HG03354 (cell line): Measurements from ENCODE around the gene DEAF1.

Experiments used
- ATAC-seq: cut with Tn5 transposase; IDR thresholded peaks from one replicate; pipeline ENCODE4 v1.9.1; 2021; ENCODE audit warnings: mild to moderate bottlenecking; ENCODE audit not compliant: unreplicated experiment, poor library complexity, severe bottlenecking

DEAF1 gene

DNA sequence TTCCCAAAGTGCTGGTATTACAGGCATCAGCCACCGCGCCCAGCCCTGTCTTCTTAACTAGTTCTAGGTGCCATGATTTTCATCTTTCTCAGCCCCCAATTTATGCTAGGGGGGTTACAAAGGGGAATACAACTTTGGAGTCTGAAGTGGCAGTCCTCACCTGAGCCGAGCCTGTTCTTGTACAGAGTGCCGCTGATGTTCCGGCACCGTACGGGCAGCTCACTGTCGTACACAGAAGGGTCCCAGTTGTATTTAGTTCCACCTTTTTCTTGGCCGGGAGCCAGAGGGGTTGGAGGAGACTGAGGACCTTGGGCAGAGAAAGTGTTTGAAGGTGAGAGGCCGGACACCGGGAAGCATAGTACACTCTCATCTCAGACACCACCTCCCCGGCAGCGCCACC, 7.3 kb downstream of the DEAF1 start:
- ATAC-seq = no peak

DNA sequence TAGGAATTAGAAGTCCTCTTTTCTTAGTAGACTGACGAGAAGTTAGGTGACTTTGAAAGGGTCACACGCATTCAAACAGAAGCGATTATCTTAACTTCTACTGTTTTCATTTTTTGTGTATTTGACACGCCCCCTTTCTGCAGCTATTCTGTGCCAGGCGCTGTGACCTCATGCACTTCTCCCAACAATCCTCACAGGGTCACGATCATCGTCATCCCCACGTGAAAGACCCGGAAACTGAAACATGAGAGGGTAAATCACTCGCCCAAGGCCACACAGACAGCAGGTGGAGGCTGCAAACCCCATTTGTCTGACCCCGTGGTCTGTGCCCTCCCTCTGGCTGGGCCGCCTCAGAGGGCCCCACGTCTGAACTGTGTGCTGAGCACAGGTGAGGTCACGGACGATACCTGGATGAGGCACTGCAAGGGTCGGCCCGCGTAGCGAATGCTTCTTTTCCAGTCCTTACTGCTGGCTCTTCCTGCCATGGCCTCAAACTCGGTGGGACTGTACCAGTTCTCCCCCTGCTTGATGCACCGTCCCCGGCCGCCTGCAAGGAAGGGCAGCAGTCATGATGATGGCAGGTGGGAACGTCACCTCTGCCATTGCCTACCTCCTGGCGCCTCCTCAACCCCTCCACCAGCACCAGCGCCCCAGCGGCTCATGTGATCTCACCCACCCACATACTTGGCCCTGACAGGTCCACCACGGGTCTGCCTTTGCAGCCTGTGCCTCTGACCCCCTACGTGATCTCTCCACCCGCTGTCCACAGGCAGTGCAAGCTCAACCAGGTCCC, 8.4 kb downstream of the DEAF1 start:
- ATAC-seq = no peak

DNA sequence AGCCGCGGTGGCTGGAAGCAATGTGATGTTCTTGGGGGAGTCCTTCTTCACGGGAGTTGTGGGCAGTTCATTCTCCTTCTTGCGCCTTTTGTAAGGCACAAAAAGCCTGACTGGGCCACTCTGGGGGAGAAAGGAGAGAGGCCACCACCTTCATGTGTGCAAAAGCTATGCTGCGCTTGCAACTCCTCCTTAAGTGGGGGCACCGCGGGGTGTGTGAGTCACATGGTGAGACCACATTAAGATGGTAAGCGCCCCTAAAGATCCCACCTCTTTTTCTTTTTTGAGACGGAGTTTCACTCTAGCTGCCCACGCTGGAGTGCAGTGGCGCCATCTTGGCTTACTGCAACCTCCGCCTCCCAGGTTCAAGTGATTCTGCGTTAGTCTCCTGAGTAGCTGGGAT, 14.1 kb downstream of the DEAF1 start:
- no peak for ATAC-seq

DNA sequence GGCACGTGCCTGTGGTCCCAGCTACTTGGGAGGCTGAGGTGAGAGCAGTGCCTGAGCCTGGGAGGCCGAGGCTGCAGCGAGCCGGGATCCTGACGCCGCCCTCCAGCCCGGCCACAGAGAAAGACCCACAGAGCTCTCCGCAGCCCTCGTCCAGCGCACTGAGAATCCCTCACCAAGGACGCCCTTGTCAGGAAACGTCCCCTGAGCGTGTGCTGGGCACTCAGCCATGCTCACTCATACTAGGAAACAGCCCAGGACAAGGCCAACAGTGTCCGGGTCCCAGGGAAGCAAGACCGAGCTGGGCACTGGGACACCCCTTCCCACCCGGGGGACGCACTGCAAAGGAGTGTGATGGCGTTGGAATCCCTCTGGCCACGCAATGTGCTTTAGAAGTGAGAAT, 14.5 kb downstream of the DEAF1 start:
- no peak for ATAC-seq

- ATAC-seq = no peak
Observed at GRCh38 chr11:679271-680207, 15.5 kb downstream of the DEAF1 start.

DNA sequence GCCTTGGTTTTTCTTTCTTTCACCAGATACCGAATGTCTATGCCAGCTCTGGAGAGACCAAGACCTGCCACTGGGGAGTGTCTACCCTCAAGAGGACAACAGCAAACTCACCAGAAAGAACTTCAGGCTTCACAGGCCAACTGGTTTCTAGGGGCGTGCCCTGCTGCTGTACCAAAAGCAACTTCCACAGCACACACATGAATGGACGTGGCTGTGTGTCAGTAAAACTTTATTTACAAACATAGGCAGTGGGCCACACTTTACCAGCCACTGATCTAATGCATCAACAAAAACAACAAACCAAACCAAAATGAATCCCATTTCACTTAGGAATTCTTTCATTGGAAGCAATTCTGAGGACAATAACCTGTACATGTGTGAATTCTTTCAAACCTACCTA, 16.7 kb downstream of the DEAF1 start:
- ATAC-seq = no peak

DNA sequence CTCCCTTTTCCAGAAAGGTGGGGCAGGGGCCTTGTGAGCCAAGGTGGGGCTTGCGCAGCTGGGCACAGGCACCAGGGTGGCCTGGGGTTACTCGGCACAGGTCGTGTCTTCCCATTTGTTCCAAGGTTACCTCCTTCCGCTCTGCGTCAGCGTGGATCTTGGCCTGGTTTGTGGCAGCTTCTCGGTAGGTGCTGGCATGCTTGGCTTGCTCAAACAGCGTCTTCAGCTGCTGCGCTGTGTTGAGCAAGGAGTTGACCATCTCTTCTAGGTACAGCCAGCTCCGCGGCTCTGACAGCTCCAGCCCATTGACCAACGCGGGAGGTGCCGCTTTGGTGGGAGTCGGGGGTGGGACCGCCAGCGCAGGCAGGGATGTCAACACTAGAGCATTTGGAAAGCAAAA, 20.6 kb downstream of the DEAF1 start:
- no peak for ATAC-seq

DNA sequence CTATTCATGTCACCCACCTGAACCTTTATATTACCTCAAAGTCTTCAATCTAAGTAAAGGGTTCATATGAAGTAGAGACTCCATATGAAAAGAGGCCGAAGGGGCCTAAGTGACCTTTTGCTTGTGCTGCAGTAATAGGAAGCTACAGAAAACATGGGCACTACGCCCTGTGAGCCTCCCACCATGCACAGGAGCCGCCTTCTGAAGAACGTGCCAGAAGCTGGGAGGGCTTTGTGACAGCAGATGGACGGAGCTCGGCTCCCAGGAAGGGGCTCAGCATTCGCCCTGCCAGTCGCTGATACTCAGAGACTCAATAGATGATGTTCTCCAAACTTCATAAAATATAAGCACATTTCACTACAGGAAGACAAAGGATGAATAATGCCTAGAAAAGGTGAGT, 21.2 kb downstream of the DEAF1 start:
- ATAC-seq = no peak

DNA sequence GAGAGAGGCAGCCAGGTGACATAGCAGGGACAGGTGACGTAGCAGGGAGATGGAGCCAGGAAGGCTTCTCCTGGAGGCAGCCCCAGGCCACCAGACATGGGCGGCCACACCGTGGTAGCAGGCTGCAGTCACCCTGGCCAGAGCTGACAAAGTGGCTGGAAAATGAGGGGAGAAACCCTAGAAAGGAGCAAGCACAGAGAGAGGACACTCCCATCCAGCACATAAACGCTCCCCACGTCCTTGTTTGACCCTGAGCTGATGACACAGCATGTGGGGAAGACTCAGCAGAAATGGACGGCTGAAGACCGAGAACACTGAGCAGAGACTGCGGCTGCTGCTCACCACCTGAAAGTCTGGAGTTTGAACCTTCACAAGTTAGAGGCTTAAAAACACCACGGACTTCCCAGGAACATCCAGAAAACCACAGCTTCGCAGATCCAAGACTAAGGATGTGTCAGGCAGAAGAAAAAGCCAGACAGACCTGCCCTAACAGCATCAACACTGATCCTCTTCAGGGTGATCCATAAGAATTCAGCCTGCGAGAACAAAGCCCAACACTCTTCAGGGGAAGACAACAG, 29.2 kb downstream of the DEAF1 start:
- no peak for ATAC-seq

GRCh38 chr11:665062-665703, 29.8 kb downstream of the DEAF1 start:
- ATAC-seq = no peak

DNA sequence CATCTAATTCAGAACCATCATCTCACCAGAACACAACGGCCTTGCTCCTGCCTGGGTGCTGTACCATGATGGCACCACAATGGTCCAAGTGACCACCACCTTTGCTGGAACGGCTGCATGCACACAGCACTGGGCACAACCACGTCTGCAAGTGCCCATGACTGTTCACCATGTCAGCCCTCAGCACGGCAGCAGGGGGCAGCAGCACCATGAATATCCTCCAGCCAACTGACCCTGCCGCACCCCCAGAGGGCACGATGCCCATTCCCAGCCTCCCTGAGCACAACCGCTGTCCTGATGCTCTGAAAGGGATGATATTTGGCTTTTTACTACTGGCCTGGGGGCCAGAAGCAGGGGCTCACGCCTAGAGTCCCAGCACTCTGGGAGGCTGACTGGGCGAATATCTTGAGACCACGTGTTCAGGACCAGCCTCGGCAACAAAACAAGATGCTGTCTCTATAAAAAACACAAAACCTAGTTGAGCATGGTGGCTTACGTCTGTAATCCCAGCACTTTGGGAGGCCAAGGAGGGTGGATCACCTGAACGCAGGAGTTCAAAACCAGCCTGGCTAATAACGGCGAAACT, 32.2 kb downstream of the DEAF1 start:
- no peak for ATAC-seq

GRCh38 chr11:660681-661444, 34.2 kb downstream of the DEAF1 start:
- no peak for ATAC-seq

DNA sequence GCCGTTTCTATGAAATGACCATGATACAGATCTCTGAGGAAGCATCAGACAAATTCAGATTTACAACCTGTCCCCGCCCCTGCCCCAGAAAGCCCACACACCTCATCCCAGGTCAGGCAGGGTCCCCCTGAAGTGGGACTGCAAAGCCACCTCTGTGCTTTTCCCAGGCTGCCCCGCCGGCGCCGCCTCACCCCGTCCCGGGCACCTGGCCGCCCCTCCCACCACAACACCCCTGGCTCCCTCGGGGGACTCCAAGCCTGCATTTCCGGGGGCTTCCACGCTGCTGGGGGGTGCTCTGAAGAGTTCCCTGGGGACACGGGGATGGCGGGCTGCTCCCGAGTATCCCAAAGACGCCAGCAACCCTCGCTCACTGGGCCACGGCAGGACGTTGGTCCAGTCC, 34.7 kb downstream of the DEAF1 start:
- ATAC-seq = no peak

DNA sequence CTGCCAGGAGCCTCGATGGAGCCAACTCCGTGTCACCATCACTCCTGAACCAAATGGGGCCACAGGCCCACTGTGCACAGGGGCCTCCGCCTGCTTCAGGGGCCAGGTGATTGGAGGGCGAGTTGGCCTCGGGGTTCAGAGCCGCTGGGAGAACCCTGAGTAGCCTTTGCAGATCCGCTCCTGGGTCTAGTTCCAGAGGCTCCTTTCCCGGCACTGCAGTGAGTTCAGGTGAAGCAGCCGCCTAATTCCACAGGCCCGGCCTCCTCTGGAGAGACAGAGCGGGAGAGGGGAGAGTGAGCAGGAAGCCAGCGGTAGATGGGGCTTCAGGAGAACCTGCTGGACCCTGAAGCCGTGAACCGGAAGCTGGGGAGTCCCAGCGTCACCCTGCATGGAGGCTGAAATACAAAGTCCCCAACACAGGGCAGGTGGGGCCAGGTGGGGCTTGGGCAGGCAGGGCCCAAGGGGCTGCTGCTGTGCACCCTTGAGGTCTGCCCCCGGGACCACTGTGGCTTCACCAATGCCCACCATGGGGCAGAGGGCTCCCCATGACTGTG, 35.4 kb downstream of the DEAF1 start:
- no peak for ATAC-seq

DNA sequence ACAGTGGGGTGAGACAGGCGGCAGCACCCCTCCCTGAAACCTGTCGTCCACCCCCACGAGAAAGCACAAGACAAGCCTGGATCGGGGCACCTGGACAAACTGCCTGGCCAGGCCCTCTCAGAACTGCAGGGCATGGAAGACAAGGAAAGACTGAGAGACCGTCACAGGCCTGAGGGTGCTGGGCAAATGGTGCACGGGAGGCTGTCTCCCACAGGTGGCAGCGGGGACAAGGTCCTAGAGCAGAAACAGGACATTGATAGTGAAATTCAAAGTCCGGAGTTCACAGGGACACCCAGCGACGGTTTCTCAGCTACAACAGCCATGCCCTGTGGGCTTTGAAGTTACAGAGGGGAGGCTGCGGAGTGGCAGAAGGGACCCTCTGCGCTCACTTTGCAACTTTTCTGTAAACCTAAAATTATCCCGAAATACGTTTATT, 37.3 kb downstream of the DEAF1 start:
- ATAC-seq = no peak

DNA sequence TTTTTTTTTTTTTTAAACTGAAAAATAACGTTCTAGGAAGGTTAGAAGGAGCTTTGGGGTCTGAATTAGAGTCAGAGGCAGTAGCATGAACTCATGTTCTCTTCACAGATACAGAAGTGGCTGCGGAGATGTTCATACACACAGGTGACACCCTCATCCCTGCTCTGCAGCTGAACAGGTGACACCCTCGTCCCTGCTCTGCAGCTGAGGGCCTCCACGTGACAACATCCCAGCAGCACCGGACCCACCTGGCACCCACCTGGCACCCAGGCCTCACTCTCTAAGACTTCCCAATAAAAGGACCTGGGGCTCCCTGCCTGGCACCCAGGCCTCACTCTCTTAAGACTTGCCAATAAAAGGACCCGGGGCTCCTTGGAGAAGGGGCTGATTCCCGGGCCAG, 38.2 kb downstream of the DEAF1 start:
- ATAC-seq = no peak

DNA sequence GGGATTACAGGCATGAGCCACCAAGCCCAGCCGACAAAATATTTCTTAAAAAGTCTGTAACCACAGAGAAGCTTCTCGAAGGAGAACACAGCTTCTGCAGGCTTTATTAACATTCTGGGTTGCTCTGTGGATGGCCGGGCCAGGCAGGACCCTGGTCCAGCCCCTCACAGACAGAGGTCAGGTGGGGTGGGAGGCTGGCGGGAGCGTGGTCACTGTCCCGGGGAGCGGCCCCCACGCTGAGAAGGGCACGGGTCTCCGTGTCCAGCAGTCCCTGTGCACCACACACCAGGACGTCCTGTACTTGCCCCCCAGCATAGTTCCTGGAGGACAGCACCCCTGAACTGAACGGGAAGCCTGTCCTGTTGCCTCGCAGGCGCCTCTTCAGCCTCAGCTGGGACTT, 38.6 kb downstream of the DEAF1 start:
- no peak for ATAC-seq

DNA sequence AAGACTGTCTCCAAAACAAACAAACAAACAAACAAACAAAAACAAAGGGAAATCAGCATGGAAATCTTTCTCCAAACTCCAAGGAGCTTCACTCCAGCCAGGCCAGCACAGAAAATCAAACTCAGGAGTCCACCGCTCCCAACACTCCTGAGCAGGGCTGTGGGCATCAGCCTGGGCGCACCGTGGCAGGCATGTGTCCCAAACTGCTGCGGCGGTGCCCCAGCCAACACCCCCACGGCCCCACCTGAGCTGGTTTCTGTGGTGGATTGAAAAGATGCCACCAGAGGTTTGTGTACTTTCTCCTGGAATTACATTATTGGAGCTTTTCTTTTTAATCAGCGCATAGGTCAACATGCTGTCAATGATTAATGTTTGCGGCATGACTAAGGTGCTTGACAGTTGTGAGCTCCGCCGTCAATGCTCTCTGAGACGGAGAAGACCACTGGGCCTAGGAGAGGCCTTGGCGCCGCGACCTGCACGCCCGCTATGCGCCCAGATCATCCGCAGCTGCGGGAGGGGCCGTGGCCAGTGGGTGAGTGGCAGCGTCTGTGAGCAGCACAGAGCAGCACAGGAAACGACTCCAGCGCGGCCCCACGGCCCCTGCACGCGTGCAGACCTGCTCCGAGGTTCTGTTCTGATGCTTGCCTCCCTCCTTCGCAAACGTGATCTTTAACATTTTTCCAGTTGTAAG, 39.8 kb downstream of the DEAF1 start:
- no peak for ATAC-seq
